Body of pancreas (tissue), 4 donors: Measurements from ENCODE around the gene PRPSAP2. TPM values are rescaled to one million over a fixed set of nuclear protein-coding genes. Genes with fewer than 3 reads are reported as not detected.

ENCODE experiments used
- ATAC-seq: fragments of 150-250 bp; one replicate; pipeline ENCODE4 v1.9.1; 2016
- DNase-seq, 4 donors: peaks; one replicate each; pipeline ENCODE4 v3.0.0-alpha.2; 2019
- H3K27ac ChIP-seq, 4 donors: fragments of 200-600 bp; sonication (generic); 1 replicate in 3 of 4; 2 replicates in 1 of 4; pipeline versions ENCODE4 v1.5.1 to v1.6.1; 2016 to 2019; ENCODE audit warnings: mild to moderate bottlenecking in 1 of 4, mixed read lengths in 1 of 4, moderate library complexity in 1 of 4
- H3K27me3 ChIP-seq, 2 donors: fragments of 200-600 bp; sonication (generic); one replicate each; pipeline ENCODE4 v1.6.0; 2016; ENCODE audit warnings: mild to moderate bottlenecking in 1 of 2
- H3K36me3 ChIP-seq, 2 donors: fragments of 200-600 bp; sonication (generic); replicated peaks in 1 of 2; 2 replicates each; pipeline ENCODE4 v1.5.1; 2016; ENCODE audit warnings: low read depth in 2 of 2; ENCODE audit not compliant: insufficient read depth in 1 of 2
- H3K4me1 ChIP-seq: fragments of 200-600 bp; sonication (generic); one replicate; pipeline ENCODE4 v1.6.0; 2016
- H3K4me3 ChIP-seq, 2 donors: fragments of 200-600 bp; sonication (generic); 1 replicate in 1 of 2; 2 replicates in 1 of 2; pipeline ENCODE4 v1.5.1; 2016 to 2019
- H3K9me3 ChIP-seq, 3 donors: fragments of 200-600 bp; sonication (generic); 1 replicate in 2 of 3; 2 replicates in 1 of 3; pipeline ENCODE4 v1.5.1; 2016
- CTCF ChIP-seq, 7 experiments: fragments of 450-650 bp in 4 of 7; fragments of 200-600 bp in 3 of 7; sonication (generic) in 3 of 7; IDR thresholded peaks; one replicate each; pipeline ENCODE4 v1.5.1; 2016 to 2019; ENCODE audit warnings: antibody characterized with exemption in 7 of 7
- POLR2A ChIP-seq, 3 donors: fragments of 450-650 bp; IDR thresholded peaks; one replicate each; pipeline ENCODE4 v1.6.1; 2016; ENCODE audit warnings: antibody characterized with exemption in 3 of 3, mild to moderate bottlenecking in 2 of 3
- WGBS, 2 donors: methylation state at CpG; one replicate each; pipeline ENCODE4 v1.1.5; 2017; 5-methylcytosine and 5-hydroxymethylcytosine counted together
- intact Hi-C: fragments of 100-400 bp; cut with DNase I; formaldehyde crosslinking; loops from one replicate; pipeline ENCODE4 v1.15.1; 2023
- total RNA-seq, 2 donors: library from RNA; depleted of rRNA; stranded (reverse); fragments of >200 nt; gene quantifications; one replicate each; pipeline ENCODE4 v1.1.0, GENCODE V29; 2016

PRPSAP2 gene
- total RNA-seq, 2 donors from 2014 or later: 16.6 to 35.6 TPM

GRCh38 chr17:18970582-18971480 is 112.9 kb downstream of the PRPSAP2 start:
- intact Hi-C loops: no loop called here

GRCh38 chr17:18971801-18972200 is 113.9 kb downstream of the PRPSAP2 start:
- DNase-seq: no peak
- WGBS, 2 donors: 95 to 99% methylated on average over 7 of the region's 7 CpGs
- intact Hi-C loops: no loop called here

More at GRCh38 chr17:18970582-18971480, 112.9 kb downstream of the PRPSAP2 start:
- H3K9me3 ChIP-seq: no peaks in the 10 kb centered on the region
- H3K4me3 ChIP-seq: no peak overlapping the region
- H3K27me3 ChIP-seq: no peaks in the 10 kb centered on the region
- H3K4me1 ChIP-seq: peaks cover 24% of the 10 kb centered on the region
- 84 to 88% methylated on average over 21 to 24 of the region's 28 CpGs for WGBS, 2 donors
- no peak for ATAC-seq
- H3K27ac ChIP-seq: no peak overlapping the region
- no peak for TF ChIP-seq CTCF (IDR thresholded peaks at IDR 0.05)
- TF ChIP-seq POLR2A (IDR thresholded peaks at IDR 0.05): no peak
- peaks cover 0 to 3% of the 10 kb centered on the region in 2 donors for H3K36me3 ChIP-seq
- no peak for DNase-seq

GRCh38 chr17:18974407-18975149 is 116.6 kb downstream of the PRPSAP2 start:
- no peak for ATAC-seq
- no peak overlapping the region for H3K27ac ChIP-seq
- peaks cover 0 to 13% of the 10 kb centered on the region in 2 donors for H3K36me3 ChIP-seq
- DNase-seq: no peak
- WGBS, 2 donors: 82 to 93% methylated on average over 7 to 9 of the region's 10 CpGs
- no peak overlapping the region for H3K4me3 ChIP-seq
- no peaks in the 10 kb centered on the region for H3K9me3 ChIP-seq
- H3K27me3 ChIP-seq: no peaks in the 10 kb centered on the region
- intact Hi-C loops: no loop called here
- no peaks in the 10 kb centered on the region for H3K4me1 ChIP-seq
- TF ChIP-seq CTCF (IDR thresholded peaks at IDR 0.05): no peak

More at GRCh38 chr17:18971801-18972200, 113.9 kb downstream of the PRPSAP2 start:
- Histone ChIP-seq H3K4me1 (peaks cover 17% of the 10 kb centered on the region), H3K9me3 (no peaks in the 10 kb centered on the region), H3K27me3 (no peaks in the 10 kb centered on the region), H3K27ac (no peak overlapping the region), H3K36me3 (peaks cover 0 to 3% of the 10 kb centered on the region in 2 donors), H3K4me3 (no peak overlapping the region)
- no peak for TF ChIP-seq POLR2A (IDR thresholded peaks at IDR 0.05)
- TF ChIP-seq CTCF (IDR thresholded peaks at IDR 0.05): no peak
- ATAC-seq: no peak

- Histone ChIP-seq H3K9me3 (no peaks in the 10 kb centered on the region), H3K4me1 (peaks cover 3% of the 10 kb centered on the region), H3K36me3 (peaks cover 0 to 13% of the 10 kb centered on the region in 2 donors), H3K4me3 (no peak overlapping the region), H3K27ac (no peak overlapping the region), H3K27me3 (no peaks in the 10 kb centered on the region)
- intact Hi-C loops: no loop called here
- TF ChIP-seq POLR2A (IDR thresholded peaks at IDR 0.05): no peak
- TF ChIP-seq CTCF (IDR thresholded peaks at IDR 0.05): no peak
- ATAC-seq (no peak), DNase-seq (no peak)
- WGBS, 2 donors: 94 to 96% methylated on average over 13 of the region's 13 CpGs
These were observed 117.7 kb downstream of the PRPSAP2 start for GRCh38 chr17:18975597-18975996.
